ENCODE measurements around the gene BHLHA15.
"Not testable (repeated sequence)": the region's sequence is repeated elsewhere in the genome, so short reads cannot be mapped to it uniquely, and the experiment has no call there.

The BHLHA15 gene

DNA sequence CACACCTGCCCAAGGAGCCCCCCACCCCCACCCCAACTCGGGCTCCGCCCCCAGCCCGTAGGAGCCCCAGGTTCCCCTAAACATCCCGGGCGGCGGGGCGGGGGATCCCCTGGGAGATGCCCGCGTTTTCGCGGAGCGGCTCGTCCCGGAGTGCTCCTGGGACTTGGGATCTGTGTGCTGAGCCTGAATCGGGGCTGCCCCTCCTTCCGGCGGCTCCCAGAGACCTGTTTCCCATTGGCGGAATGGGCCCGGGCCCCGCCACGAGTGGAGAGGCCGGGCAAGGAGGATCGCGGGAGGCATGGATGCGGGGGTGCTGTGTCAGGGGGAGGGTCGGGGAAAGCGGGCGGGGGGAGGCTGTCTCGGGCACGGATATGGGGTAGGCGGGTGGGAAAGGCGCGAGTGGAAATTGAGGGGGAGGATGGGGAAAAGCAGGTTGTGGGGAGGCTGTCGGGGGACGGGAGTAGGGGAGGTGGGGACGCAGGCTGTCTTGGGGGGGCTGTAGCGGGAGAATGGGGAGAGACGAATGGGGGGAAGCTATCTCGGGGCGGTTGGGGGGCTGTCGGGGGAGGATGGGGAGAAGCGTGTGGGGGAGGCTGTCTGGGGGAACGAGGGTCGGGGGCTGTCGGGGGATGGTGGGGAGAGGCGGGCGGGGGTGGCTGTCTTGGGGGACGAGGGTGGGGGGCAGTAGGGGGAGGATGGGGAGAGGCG lies 572 bp upstream of the BHLHA15 start:
- DNase-seq (ENCODE audit: low read depth) = no peak

DNA sequence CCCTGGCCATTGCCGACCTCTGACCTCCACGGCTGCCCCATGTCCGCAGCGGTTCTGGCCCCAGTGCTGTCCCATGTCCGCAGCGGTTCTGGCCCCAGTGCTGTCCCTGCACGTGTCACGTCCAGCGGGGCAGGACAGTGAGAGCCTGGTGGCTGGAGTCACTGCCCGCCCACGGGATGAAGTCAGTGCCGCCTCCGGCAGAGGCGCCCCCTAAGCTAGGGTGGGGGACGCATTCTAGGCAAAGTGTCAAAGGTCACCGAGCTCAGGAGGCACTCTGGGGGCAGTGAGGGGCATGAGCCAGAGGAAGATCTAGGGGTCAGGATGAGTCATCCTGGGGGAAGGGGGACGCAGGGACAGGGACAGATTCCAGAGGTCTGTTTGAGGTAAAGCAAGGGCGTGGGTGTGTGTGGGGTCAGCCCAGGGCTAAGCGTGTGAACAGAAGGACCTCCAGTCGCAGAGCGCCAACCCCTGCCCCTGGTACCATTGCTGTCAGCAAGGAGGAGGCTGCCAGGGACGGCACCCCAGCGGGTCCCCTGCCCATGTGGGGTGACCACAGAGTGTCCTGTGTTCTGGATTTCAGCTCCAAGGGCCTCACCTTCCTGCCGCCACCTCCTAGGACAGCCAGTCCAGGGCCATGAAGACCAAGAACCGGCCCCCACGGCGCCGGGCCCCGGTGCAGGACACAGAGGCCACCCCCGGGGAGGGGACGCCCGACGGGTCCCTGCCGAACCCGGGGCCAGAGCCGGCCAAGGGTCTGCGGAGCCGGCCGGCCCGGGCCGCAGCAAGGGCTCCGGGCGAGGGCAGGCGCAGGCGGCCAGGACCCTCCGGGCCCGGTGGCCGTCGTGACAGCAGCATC lies 665 bp downstream of the BHLHA15 start:
- no peak for DNase-seq (ENCODE audit: low read depth)

DNA sequence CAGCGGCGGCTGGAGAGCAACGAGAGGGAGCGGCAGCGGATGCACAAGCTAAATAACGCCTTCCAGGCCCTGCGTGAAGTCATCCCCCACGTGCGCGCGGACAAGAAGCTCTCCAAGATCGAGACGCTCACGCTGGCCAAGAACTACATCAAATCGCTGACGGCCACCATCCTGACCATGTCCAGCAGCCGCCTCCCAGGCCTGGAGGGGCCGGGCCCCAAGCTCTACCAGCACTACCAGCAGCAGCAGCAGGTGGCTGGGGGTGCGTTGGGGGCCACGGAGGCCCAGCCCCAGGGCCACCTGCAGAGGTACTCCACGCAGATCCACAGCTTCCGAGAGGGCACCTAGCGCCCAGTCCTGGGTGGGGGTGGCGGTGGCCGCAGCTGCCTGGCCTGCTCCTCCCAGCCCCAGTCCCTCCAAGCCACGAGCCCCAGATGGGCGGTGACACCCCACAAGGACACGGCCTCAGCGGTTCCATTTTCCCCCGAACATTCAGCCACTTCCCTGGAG lies 1.3 kb downstream of the BHLHA15 start:
- no peak for DNase-seq (ENCODE audit: low read depth)

DNA sequence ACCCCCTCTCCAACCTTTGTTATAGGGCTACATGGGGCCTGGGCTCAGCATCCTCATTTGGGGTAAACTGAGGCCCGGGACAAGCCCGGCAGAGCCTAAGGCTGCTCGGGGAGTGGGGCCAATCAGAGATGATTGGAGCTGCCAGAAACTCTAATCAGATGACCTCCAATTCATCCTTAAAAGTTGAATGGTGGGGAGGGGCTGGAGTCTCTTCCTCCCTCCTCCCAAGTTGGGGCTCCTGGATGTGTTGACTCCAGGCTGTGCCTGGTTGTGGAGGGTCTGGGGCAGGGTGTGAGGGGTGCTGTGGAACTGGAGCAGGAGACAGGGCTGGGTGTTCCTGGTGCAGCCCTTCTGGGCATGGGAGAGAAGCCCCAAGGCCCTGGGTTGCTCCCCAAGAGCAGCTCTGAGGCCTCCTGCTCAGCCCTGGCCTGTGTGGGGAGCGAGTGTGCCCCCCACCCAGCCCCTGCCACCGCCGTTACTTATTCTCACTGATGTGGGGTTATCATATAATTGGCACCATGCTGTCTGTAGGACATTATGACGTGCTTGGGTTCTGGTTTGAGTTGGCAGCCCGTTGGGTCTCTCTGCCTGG lies 2.2 kb downstream of the BHLHA15 start:
- no peak for DNase-seq (ENCODE audit: low read depth)

DNA sequence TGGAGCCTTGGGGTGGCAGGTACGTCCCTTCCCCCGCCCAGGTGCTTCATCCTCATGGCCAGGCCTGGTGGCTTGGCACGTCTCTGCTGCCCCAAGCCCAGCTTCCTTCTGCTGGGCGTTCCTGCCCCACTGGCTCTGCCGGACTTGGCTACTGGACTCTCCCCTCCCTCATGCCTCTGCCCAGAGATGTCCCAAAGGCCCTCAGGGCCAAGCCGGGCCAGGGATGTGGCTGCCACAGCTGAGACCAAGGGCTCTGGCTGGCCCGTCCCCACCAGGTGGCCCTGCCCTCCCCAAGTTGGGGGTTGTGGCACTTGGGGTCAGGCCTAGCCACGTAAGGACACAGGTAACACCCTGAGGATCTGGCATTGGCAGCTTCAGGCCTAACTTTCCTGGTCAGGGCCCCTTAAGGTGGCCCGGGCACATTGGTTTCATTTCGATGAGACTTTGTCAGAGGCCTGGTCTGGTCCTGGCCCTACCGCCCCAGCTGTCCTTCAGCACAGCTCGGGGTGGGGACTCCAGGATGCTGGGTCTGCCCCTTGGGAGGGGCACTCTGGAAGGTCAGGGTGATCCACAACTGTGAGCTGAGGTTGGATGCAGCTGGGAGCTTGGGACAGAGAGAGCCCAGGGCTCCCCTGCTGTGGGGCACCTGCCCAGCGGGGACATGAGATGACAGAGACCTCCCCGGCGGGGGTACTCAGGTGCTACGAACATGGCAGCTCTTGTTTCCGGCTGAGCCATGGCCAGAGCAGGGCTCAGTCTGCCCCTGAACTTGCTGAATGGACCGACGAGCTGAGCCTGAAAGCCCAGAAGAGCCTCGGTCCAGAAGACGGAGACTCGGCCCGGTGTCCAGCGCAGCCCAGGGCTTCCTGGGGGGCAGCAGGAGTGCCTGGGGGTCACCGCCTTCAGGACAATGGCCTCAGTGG lies 2.9 kb downstream of the BHLHA15 start:
- DNase-seq (ENCODE audit: low read depth) = no peak

DNA sequence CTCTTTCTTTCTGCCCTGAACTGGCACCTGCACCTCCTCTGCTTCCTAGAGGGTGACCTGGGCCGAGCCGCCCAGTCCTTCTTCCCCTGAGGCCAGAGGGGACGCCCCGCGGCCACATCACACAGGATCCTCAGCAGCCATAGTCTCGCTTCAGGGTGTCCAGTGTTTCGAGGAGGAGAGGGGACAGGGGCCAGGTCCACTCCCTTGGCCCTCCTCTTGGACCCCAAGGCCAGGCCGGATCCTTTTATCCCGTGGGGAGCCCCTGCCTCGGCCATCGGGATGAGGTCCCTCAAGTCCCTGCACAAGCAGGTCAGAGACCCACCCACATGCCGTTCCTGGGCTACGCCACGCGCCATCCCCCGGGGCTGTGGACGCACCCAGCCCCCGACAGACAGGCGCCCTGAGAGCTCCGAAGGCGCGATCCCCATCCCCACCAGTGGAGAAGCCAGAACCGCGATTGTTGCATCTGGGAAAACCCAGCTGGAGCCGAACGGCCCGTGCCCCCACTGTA lies 3.6 kb downstream of the BHLHA15 start:
- no peak for DNase-seq (ENCODE audit: low read depth)

DNA sequence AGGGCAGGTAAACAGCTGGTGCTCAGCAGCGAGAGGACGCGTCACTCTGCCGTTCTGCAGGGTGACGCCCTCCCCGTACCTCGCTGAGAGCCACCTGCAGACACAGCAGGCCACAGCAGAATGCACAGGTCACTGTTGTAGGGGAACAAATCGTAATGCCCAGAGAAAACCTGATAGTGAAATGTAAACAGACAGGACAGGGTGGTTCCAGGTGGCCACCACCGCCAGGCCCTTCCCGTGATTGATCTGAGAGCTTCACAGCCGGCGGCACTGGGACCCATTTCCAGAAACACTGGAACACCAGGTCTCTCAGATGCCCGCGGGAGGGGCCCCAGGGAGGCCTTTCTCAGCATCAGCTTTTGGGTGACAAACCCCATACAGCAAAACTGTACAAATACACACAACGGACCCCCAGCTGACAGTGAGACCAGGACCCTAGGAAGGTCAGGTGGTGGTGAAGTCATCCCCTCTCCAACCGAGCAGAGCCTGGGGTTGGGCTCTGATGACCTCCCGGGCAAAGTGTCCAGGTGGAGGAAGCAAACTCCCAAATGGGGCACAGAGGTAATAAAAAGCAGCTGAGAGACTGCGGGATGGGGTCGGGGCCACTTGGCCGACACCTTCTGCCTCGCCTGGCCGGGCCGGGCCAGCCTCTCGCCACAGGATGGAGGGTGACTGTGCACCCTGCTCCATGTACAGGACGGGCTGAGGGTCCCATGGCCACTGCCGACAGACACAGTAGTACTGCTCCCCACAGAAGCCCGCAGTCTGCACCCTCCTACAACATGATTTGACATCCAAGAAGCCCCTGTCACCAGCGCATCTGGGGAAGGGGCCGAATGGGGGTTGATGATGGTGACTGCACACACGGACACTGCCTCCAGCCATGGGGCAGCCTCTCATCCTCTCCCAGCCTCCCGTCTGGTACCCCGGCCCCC lies 4.6 kb downstream of the BHLHA15 start:
- DNase-seq (ENCODE audit: low read depth) = no peak

DNA sequence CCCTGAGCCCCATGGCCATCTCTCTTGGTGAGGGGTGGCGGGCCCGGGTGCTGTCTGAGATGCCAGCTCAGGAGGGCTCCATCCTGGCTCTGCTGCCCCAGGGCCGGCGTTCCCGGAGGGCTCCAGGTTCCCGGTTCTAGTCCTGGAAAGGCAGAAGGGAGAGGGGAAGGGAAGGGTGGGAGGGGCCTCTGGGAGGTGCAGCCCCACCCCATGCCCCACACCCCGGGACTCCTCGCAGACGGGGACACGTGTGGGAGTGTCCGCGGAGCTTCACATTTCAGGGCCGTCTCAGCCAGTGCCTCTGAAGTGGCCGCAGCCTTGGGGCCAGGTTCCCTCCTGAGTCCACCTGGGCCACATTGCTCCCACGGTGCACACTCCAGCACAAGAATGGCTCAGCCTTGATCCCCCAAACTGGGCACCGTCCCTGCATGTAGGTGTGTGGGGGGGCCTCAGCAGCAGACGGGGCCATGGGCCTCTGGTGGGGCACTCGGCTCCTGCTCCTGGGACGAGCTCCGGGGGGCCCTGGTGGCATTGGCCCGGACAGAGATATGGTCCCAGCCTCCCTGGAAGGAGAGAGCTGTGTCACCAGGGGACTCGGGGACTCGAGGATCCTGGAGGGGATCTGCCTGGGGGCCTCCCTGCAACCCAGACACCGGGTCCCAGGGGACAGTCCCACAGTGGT lies 5.8 kb downstream of the BHLHA15 start:
- no peak for DNase-seq (ENCODE audit: low read depth)

DNA sequence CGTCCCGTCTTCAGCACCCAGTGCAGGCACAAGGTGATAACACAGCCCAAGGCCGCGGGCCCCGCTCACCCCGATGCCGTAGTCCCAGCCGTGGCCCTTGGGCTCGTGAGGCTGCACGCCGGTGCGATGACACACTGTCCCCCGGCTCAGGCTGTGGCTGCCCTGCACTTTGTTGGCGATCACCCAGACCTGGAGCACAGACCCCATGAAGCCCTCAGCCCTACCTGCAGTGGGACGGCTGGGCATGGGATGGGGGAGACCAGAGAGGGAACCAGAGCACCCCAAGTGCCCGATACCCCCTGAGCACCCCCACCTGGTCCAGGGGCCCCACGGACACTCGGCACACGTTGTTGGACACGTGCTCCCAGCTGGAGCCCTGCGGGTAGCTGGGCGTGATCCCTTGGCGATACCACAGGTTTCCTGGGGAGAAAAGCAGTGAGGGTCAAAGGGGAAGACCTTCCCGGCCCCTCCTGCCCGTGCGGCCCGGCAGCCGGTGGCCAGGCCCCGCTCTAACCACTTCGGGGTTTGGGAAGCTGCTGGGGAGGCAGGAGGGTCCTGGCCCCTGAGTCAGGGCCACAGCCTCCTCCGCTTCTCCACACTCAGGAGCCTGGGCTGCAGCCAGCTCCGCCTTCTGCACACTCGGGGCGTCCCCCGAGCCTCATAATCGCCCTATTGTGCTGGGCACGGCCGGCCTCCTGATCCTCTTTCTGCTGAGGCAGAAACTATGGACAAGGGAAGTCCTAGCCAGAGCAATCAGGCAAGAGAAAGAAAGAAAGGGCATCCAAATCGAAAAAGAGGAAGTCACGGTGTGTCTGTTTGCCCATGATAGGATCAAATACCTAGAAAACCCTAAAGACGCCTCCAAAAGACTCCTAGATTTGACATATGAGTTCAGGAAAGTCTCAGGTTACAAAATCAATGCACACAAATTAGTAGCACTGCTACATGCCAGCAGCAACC lies 6.7 kb downstream of the BHLHA15 start:
- DNase-seq (ENCODE audit: low read depth) = no peak

DNA sequence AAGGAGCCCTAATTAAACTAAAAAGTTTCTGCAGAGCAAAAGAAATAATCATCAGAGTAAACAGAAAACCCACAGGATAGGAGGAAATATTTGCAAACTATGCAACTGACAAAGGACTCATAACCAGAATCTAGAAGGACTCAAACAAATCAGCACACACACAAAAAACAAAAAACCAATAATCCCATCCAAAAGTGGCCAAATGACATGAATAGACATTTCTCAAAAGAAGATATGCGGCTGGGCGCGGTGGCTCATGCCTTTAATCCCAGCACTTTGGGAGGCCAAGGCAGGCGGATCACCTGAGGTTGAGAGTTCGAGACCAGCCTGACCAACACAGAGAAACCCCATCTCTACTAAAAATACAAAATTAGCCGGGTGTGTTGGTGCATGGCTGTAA lies 8.1 kb downstream of the BHLHA15 start:
- DNase-seq (ENCODE audit: low read depth) = not testable (repeated sequence)

DNA sequence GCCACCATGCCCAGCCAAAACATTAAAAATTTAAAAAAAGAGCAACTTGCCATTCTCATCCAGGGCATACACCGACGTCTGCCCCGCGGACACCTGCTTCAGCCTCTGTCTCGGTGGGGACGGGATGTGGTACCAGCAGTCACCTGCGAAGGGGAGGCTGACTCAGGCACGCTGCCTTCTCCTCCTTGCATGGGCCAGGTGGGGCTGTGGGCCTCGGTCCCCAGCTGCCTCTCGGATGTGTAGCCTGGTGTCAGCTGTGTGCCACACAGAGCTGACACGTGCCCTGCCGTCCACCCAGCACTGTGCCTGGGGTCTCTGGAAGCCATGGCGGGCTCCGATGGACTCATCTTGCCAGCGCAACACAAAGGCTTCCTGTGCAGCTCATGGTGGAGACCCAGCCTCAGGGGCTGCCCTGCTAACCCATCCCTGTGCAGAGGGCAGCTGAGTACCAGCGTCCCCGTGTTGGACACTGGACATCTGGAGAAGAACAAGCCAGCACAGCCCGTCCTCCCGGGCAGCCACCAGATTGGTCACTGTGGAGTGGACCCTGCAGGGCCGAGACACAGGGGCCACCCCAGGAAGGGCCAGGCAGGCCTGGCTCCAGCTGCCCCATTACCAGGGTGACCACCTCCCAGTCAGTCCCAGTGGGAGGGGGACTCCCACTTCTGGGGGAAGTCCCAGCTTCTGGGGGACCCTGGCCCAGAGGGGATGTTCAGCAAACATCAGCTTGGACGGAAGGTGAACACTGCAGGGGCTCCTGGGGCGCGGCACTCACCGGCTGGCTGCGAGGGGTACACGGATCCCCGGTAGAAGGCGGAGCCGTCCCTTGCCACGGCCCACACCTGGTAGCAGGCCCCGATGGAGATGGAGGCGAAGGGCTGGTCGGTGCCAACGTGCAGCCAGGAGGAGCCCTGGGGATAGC lies 10.6 kb downstream of the BHLHA15 start:
- no peak for DNase-seq (ENCODE audit: low read depth)

DNA sequence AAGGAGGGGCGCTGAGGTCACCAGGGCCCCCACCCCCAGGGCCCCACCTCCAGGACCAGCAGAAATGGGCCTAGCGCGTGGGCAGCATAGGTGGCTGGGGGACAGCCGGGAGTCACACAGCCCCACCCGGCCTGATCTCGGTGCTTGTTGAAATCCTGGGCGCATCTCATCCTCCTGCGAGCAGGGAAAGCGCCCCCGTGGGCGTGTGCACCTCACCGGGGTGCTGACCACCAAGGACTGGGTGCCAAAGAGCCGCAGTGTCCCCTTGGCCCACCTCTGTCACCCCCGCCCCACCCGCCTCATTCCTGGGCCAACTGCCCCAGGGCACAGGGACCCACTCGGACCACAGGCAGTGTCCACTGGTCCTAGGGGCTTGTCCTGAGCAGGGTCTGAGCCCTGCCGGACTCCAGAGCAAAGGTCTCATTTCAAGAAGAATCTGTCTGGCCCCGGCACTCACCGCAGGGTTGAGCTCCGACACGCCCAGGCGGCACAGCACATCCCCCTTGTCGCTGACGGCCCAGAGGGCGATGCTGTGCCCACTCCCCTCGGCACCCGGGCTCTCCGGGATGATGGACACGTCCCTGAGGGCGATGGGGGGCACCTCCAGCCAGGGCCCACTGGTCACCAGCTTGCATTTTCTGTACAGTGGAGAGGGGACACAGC lies 11.4 kb downstream of the BHLHA15 start:
- DNase-seq (ENCODE audit: low read depth) = no peak

DNA sequence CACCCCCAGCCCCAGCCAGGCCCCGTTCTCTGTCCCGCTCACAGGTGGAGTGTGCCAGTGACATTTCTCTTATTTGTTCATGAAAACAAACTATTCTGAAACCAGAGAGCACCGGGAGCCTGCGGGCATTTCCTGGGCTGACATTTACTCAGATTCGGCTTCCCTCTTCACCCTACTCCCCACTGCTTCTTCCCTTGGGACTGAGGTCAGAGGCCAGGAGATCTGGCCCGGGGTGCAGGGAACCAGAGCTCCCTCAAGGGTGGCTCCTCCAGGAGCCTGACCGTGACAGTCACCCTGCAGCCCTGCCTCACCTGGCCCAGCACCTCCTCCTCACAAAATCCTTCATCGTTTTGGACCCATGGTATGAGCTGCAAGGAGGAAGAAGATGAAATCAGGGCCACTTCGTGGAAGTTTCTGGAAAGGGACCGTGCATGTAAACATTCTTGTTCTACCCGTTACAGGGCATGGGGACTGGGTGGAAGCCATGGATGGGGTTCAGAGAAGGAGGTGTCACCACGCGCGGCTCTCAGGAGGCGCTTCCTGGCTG lies 12.2 kb downstream of the BHLHA15 start:
- DNase-seq (ENCODE audit: low read depth) = no peak

DNA sequence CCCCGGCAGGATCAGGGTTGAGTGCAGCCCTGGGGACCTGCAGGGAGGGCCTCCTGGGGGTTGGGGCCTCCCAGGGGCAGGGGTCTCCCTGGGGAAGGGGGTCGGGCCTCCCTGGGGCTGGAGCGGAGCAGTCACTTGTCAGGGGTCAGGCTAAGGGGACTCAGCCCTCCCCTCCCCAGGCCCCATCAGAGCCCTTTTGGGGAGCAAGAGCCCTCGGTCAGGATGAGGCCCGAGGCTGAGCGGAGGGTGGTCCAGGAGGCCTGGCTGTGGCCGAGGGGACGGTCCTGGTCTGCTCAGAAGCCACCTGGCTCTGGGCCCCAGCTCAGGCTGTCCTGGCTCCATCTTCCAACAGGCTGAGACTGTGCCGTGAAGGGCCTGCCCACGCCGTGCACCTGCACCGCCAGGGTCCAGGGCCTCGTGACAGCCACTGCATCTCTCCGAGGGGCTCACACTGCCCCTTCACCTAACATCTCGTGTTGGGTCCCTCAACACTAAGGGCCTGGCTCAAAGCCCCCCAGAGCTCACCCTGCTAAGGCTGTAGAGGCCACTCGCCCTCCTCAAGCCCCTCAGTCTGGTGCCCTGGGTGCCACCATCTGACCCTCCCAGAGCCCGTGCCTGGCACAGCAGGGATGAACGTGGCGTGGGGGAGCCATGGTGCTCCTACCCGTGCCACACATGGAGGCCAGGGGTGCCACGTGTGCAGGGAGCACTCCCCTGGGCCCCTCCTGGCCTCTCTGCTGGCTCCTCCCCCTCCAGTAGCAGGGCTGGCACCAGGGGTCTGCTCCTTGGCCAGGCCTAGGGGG lies 12.9 kb downstream of the BHLHA15 start:
- no peak for DNase-seq (ENCODE audit: low read depth)

DNA sequence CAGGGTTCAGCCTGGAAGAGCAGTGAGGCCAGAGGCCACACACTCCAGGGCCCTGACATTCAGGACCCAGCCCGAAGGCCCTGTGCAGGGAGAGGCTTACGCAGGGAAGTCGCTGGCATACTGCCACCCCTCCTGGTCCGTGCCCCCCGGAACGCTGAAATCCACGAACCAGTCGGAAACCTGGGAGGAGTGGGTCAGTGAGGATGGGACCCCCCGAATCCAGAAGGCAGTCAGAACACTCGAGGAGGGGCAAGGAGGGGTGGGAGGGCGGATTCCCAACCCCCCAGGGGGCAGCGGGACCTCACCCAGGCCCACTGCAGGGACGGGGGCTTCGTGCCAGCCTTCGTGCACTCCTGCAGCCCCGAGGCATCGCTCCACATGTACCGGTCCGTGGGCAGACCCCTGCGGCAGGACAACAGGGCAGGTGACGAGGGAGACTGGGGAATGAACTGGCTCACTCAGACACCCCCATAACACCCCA lies 13.5 kb downstream of the BHLHA15 start:
- DNase-seq (ENCODE audit: low read depth) = no peak
